Large intestine (tissue), 3 donors: ENCODE results near the gene PCBP3. TPM values are rescaled to one million over a fixed set of nuclear protein-coding genes. Genes with fewer than 3 reads are reported as not detected.

Source experiments
- DNase-seq, 2 donors: peaks; one replicate each; pipeline versions ENCODE4 v3.0.0 to v3.0.0-alpha.2; 2013
- H3K27ac ChIP-seq: one replicate; pipeline ENCODE4 v1.5.1; 2013; ENCODE audit warnings: low read length
- H3K27me3 ChIP-seq: 2 replicates; pipeline ENCODE4 v1.6.1; 2013; ENCODE audit warnings: low read length; ENCODE audit not compliant: control insufficient read depth, insufficient read depth
- H3K36me3 ChIP-seq: 2 replicates; pipeline ENCODE4 v1.6.1; 2013; ENCODE audit warnings: low read length; ENCODE audit not compliant: control insufficient read depth, insufficient read depth
- H3K4me1 ChIP-seq: one replicate; pipeline ENCODE4 v1.6.1; 2013; ENCODE audit warnings: low read length; ENCODE audit not compliant: control insufficient read depth, insufficient read depth
- H3K4me3 ChIP-seq: one replicate; pipeline ENCODE4 v1.5.1; 2013; ENCODE audit warnings: low read length
- H3K9me3 ChIP-seq: one replicate; pipeline ENCODE4 v1.6.1; 2013; ENCODE audit warnings: mild to moderate bottlenecking, low read depth, low read length, moderate library complexity; ENCODE audit not compliant: control insufficient read depth
- WGBS: methylation state at CpG from one replicate; pipeline ENCODE4 v1.1.5; 2013; ENCODE audit warnings: low lambda C conversion rate; ENCODE audit not compliant: insufficient coverage; 5-methylcytosine and 5-hydroxymethylcytosine counted together
- polyA plus RNA-seq: library from polyadenylated mRNA; unstranded; fragments of 120-200 nt; gene quantifications from one replicate; pipeline ENCODE4 v1.2.1, GENCODE V29; 2013

The PCBP3 gene
- polyA plus RNA-seq, 1 donor: 7.4 TPM

- Histone ChIP-seq H3K27ac (no peak overlapping the region), H3K9me3 (no peaks in the 10 kb centered on the region), H3K4me3 (no peak overlapping the region), H3K27me3 (no peaks in the 10 kb centered on the region), H3K36me3 (no peaks in the 10 kb centered on the region), H3K4me1 (no peaks in the 10 kb centered on the region)
- no CpG with 5 or more reads among the region's 26 CpGs for WGBS
- DNase-seq: no peak
Observed at GRCh38 chr21:45860493-45861155, 217.1 kb downstream of the PCBP3 start.

- WGBS: no CpG with 5 or more reads among the region's 14 CpGs
- no peak for DNase-seq
- no peaks in the 10 kb centered on the region for H3K9me3 ChIP-seq
- no peaks in the 10 kb centered on the region for H3K36me3 ChIP-seq
- no peaks in the 10 kb centered on the region for H3K4me1 ChIP-seq
- no peak overlapping the region for H3K4me3 ChIP-seq
- no peaks in the 10 kb centered on the region for H3K27me3 ChIP-seq
- H3K27ac ChIP-seq: no peak overlapping the region
Observed at GRCh38 chr21:45861156-45861870, 217.8 kb downstream of the PCBP3 start.

GRCh38 chr21:45862543-45863207, 219.2 kb downstream of the PCBP3 start:
- WGBS: 80% methylated on average over 2 of the region's 9 CpGs
- H3K36me3 ChIP-seq: no peaks in the 10 kb centered on the region
- no peak for DNase-seq
- no peaks in the 10 kb centered on the region for H3K9me3 ChIP-seq
- no peak overlapping the region for H3K27ac ChIP-seq
- no peaks in the 10 kb centered on the region for H3K4me1 ChIP-seq
- no peak overlapping the region for H3K4me3 ChIP-seq
- no peaks in the 10 kb centered on the region for H3K27me3 ChIP-seq

- Histone ChIP-seq H3K27ac (no peak overlapping the region), H3K9me3 (no peaks in the 10 kb centered on the region), H3K4me3 (no peak overlapping the region), H3K27me3 (no peaks in the 10 kb centered on the region), H3K4me1 (no peaks in the 10 kb centered on the region), H3K36me3 (no peaks in the 10 kb centered on the region)
- no peak for DNase-seq
- WGBS: no CpG with 5 or more reads among the region's 18 CpGs
Observed at GRCh38 chr21:45863267-45863666, 219.7 kb downstream of the PCBP3 start.

GRCh38 chr21:45863751-45864150, 220.2 kb downstream of the PCBP3 start:
- WGBS: 100% methylated on average over 1 of the region's 19 CpGs
- no peak for DNase-seq
- Histone ChIP-seq H3K4me1 (no peaks in the 10 kb centered on the region), H3K9me3 (no peaks in the 10 kb centered on the region), H3K27ac (no peak overlapping the region), H3K36me3 (no peaks in the 10 kb centered on the region), H3K4me3 (no peak overlapping the region), H3K27me3 (no peaks in the 10 kb centered on the region)

GRCh38 chr21:45864436-45864835, 220.9 kb downstream of the PCBP3 start:
- H3K4me3 ChIP-seq: no peak overlapping the region
- 100% methylated on average over 1 of the region's 5 CpGs for WGBS
- no peak overlapping the region for H3K27ac ChIP-seq

GRCh38 chr21:45865106-45865835, 221.7 kb downstream of the PCBP3 start:
- H3K27ac ChIP-seq: no peak overlapping the region
- H3K4me1 ChIP-seq: no peaks in the 10 kb centered on the region
- DNase-seq: no peak
- H3K9me3 ChIP-seq: no peaks in the 10 kb centered on the region
- no CpG with 5 or more reads among the region's 27 CpGs for WGBS
- no peak overlapping the region for H3K4me3 ChIP-seq
- H3K27me3 ChIP-seq: no peaks in the 10 kb centered on the region
- no peaks in the 10 kb centered on the region for H3K36me3 ChIP-seq

More at GRCh38 chr21:45864436-45864835, 220.9 kb downstream of the PCBP3 start:
- no peaks in the 10 kb centered on the region for H3K9me3 ChIP-seq
- H3K36me3 ChIP-seq: no peaks in the 10 kb centered on the region
- no peaks in the 10 kb centered on the region for H3K4me1 ChIP-seq
- no peaks in the 10 kb centered on the region for H3K27me3 ChIP-seq
- no peak for DNase-seq

- H3K4me3 ChIP-seq: no peak overlapping the region
- H3K27ac ChIP-seq: no peak overlapping the region
- no peaks in the 10 kb centered on the region for H3K4me1 ChIP-seq
- H3K27me3 ChIP-seq: no peaks in the 10 kb centered on the region
- no peaks in the 10 kb centered on the region for H3K9me3 ChIP-seq
- no CpG with 5 or more reads among the region's 11 CpGs for WGBS
- no peak for DNase-seq
- H3K36me3 ChIP-seq: no peaks in the 10 kb centered on the region
Observed at GRCh38 chr21:45866551-45866950, 223.0 kb downstream of the PCBP3 start.

GRCh38 chr21:45867041-45867666, 223.6 kb downstream of the PCBP3 start:
- Histone ChIP-seq H3K4me1 (no peaks in the 10 kb centered on the region), H3K27ac (no peak overlapping the region), H3K27me3 (no peaks in the 10 kb centered on the region), H3K9me3 (no peaks in the 10 kb centered on the region), H3K36me3 (no peaks in the 10 kb centered on the region), H3K4me3 (no peak overlapping the region)
- no peak for DNase-seq
- no CpG with 5 or more reads among the region's 43 CpGs for WGBS

GRCh38 chr21:45867671-45868081, 224.2 kb downstream of the PCBP3 start:
- no peak for DNase-seq
- Histone ChIP-seq H3K4me1 (no peaks in the 10 kb centered on the region), H3K36me3 (no peaks in the 10 kb centered on the region), H3K9me3 (no peaks in the 10 kb centered on the region), H3K27ac (no peak overlapping the region), H3K27me3 (no peaks in the 10 kb centered on the region), H3K4me3 (no peak overlapping the region)
- no CpG with 5 or more reads among the region's 22 CpGs for WGBS
